ENCODE measurements around the gene RBPMS2.

Gene RBPMS2

GRCh38 chr15:64717130-64717529 lies 58.3 kb downstream of the RBPMS2 start:
- DNase-seq = no peak

DNA sequence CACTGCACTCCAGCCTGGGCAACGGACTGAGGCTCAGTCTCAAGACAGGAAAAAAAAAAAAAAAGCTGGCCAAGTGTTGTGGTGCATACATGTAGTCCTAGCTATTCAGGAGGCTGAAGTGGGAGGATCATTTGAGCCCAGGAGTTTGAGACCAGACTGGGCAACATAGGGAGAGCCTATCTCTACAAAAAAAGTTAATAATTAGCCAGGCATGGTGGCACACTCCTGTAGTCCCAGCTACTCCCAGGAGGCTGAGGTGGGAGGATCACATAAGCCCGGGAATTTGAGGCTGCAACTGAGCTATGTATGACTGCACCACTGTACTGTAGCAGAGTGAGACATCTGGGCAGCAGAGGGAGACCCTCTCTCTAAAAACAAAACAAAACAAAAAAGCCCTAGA lies 58.9 kb downstream of the RBPMS2 start:
- no peak for DNase-seq

DNA sequence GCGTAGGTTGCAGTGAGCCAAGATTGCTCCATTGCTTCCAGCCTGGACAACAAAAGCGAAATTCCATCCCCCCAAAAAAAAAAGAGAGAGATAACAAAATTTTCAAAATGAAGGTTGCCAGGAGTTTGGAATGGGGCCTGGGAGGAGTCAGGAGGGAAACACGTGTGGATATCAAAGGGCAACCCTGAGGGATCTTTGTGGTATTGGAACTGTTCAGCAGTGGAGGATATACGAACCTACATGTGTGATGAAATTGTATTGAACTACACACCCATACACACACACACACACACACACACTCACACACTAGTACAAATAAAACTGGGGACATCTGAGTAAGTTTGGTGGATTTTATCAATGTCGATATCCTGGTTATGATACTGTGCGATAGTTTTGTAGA lies 61.8 kb downstream of the RBPMS2 start:
- DNase-seq = no peak

GRCh38 chr15:64712353-64712752 lies 63.0 kb downstream of the RBPMS2 start:
- no peak for DNase-seq

GRCh38 chr15:64710676-64711428 lies 64.5 kb downstream of the RBPMS2 start:
- no peak for DNase-seq

- no peak for DNase-seq
Observed at GRCh38 chr15:64706011-64706911, 69.1 kb downstream of the RBPMS2 start.

GRCh38 chr15:64705006-64705405 lies 70.4 kb downstream of the RBPMS2 start:
- no peak for DNase-seq

- no peak for DNase-seq
Observed at GRCh38 chr15:64703632-64703959, 71.8 kb downstream of the RBPMS2 start.

DNA sequence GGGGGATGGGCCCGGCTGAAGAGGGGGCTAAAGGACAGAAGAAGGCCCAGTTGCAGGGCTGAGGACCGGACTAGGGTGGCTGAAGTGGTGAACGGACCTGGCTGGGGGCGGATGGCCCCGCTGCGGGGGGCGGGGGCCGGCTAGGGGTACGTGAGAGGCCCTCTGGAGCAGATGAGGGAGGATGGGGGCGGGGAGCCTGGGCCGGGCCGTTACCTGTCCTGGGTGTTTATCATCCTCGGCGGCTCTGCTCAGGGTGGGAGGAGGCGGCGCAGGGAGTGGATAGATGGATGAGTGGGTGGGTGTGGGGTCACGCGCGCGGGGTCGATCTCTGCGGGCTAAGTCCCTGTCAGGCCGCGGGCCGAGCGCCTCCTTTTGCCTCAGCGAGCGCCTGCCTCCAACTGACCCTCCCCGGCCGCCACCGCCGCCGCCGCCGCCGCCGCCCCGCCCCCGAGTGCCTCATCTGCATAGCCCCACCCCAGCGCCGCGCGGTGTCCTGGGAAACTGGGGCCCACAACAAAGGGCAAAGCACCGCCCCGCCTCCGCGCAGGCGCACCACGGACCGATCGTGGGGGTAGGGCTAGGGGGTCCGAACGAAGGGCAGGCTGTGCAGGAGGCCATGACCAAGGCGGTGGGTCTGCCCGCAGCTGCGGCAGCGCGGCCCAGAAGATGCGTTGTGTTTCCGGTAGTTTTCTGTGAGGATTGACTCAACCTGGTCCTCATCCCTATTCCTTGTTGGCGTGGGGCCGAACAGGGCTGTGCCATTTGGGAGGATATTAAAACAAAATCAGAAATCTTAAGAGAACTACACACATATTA lies 72.4 kb downstream of the RBPMS2 start:
- DNase-seq = peak; percentile 94

DNA sequence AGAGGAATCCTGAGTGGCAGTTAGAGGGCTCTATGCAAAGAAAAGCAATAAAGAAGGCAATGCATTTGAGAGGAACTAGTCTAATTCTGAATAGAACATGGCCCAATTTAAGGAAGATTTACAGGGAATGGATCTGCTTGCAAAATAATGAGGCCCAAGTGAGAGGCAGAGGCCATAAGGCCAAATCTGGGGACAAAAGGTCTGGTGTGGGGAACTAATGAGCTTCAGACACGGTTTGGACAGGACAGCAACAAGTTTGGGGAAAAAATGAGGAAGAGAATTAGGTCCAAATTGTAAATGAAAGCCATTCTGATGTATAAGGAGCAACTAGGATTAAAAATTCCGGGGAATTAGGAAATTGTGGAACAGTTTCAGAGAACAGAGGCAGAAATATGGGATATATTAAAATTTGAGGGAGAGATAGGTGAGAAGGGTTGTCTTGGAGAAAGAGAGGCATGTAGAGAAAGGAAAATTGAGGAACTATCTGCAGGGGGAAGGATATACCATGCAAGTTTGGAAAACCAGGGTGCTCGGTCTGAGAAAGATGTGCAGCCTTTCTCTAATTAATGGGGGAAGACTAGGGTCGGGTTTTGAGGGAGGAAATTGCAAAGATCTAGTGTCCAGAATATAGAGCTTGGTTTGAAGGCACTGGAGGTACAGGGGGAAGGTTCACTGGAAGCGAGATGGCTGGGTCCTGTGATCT lies 73.8 kb downstream of the RBPMS2 start:
- DNase-seq = no peak

DNA sequence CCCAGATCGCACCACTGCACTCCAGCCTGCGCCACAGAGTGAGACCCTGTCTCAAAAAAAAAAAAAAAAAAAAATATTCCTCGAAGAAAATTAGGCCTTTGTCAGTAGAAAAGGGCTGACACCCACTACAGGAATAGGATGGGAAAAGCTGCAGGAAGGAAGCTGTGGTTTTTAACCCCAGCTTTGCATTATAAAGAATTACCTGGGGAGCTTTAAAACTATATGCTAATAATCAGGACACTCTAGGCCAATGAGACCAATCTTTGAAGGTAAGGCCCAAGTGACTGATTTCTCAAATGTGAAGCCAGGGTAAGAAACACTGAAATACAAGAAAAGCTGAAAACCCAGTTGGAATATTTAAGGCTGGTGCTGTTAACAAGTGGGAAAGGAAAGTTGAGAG lies 74.3 kb downstream of the RBPMS2 start:
- DNase-seq = no peak

DNA sequence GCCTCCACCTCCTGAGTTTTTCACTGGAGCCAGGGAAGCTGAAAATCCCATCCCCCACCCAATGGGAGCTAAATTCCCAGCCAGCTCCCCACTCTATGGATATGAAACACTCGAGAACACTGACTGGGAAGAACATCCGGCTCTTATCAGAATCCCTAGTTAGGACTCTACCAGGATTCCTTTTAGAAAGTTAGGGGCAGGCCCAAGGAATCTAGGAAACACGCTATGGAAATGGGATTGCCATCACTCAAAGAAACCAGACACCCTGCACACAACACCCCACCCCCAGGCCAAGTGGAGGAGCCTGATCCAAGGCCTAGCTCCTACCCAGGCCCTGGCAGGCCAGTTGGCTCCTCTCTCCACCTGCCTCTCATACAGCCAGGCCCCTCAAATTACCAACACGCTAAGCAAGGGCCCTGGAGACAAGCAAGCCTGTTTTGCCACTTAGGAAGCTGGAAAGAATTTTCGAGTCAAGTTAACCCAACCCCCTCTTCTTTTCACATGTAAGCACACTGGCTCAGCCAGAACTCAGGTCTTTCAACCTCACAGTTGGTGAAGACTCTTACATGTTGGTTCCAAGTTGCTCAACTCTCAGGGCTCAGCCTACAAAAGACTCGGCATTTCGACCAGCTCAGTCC lies 75.5 kb downstream of the RBPMS2 start:
- no peak for DNase-seq

DNA sequence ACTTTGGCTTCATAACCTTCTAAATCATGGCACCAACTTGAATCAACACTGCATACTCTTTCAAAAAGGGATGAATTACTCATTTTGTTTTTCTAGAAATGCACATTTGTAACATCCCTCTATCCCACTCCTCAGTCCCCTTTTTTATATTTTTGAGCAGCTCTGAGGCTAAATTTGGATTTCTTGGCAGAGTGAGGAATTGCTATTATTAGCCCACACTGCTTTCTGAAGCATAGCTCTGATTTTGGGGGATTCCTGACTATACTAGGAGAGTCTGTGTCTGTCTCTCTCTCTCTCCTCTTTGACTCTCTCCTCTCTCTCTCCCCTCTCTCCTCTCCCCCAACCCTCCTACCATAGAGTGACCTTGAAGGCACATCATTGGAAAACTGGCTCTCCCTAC lies 76.6 kb downstream of the RBPMS2 start:
- DNase-seq = no peak

GRCh38 chr15:64697911-64698369 lies 77.4 kb downstream of the RBPMS2 start:
- DNase-seq = no peak

GRCh38 chr15:64696481-64696880 lies 78.9 kb downstream of the RBPMS2 start:
- no peak for DNase-seq

DNA sequence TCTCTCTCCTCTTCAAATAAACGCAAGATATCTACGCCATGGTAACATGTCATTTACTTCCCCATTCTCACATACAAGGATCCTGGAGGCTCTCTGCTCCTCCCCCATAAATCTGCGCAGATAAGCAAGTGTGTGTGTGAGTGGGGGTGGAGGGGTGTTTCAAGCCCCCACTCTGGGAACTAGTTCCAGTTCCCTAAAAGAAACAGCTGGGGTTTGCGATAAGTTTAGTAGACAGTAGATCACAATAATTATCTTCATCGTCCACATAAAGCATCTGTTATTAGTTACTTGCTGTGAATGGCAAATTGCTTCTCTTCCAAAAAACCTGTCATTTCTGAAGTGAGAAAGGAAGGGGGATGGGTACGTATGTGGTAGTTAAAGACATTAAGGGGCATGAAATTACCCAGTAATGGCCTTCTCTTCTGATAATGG lies 79.8 kb downstream of the RBPMS2 start:
- DNase-seq = no peak

- DNase-seq = no peak
Observed at GRCh38 chr15:64694816-64695215, 80.6 kb downstream of the RBPMS2 start.

DNA sequence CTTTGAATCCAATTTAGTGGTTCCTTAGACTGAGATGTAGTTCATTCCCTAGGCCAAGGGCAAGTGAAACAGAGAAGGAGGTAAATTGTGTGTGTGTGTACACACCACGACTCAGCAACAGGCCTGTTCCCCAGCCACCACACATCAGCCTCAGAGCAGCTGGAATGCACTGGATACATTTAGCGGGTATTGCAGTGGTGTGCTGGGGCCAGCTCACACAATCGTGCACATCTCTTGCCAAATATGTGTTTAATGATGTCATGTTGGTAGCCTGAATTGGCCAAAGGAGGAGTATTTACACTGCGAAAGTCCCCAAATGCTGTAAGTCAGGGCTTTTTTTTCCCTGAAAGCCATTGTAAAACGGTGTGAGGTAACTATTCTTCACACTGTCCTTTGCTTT lies 82.3 kb downstream of the RBPMS2 start:
- no peak for DNase-seq

GRCh38 chr15:64691896-64692565 lies 83.4 kb downstream of the RBPMS2 start:
- no peak for DNase-seq

DNA sequence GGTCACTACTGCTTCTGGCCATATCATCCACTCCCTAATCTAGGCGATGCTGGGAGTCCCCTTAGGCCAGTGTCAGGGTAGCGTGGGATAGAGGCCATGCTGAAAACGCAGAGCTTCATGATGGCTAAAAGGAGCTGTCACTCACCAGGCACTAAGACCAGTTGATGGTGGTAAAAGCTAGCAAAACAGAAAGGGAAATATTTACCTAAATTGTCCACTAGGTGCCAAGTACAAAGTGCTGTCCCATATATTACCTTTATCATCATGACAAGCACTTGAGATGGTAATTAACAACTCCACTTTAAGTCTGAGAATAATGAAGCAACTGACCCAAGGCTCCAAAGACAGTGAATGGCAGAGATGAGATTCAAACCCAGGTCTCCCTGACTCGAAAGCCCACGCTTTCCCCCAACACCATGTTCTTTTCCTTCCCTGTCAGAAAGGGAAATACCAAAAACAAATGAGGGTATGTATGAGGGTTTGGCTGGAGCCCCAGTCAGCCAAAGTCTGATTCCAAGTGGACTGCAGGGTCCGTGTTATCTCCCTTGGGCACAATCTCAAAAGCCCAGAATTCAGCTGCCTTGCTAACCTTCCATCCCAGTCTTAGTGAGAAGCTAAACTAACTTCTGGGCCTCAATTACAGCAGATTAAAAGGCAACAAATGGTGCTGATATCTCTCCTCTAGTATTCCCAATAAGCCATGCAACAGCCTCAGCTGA lies 84.7 kb downstream of the RBPMS2 start:
- DNase-seq = no peak

GRCh38 chr15:64690008-64690407 lies 85.4 kb downstream of the RBPMS2 start:
- DNase-seq = no peak
